Ishikawa (cell line): ENCODE measurements around the gene FOXC2.

Source experiments
- CEBPB ChIP-seq: IDR thresholded peaks from 2 replicates; pipeline ENCODE4 v1.6.1; 2012
- CREB1 ChIP-seq: IDR thresholded peaks from 2 replicates; pipeline ENCODE4 v1.6.1; 2012; ENCODE audit warnings: low read depth
- EGR1 ChIP-seq: IDR thresholded peaks from 2 replicates; pipeline ENCODE4 v1.6.1; 2012
- EP300 ChIP-seq: IDR thresholded peaks from 2 replicates; pipeline ENCODE4 v1.6.1; 2012; ENCODE audit warnings: borderline replicate concordance
- FOXM1 ChIP-seq: IDR thresholded peaks from 2 replicates; pipeline ENCODE4 v1.6.1; 2012; ENCODE audit warnings: low read depth, borderline replicate concordance
- NFIC ChIP-seq: IDR thresholded peaks from 2 replicates; pipeline ENCODE4 v1.6.1; 2012
- RAD21 ChIP-seq: IDR thresholded peaks from 2 replicates; pipeline ENCODE4 v1.6.1; 2012; ENCODE audit warnings: low read depth
- TAF1 ChIP-seq: IDR thresholded peaks from 2 replicates; pipeline ENCODE4 v1.6.1; 2012; ENCODE audit warnings: low read depth, mild to moderate bottlenecking
- TCF12 ChIP-seq: IDR thresholded peaks from 2 replicates; pipeline ENCODE4 v1.6.1; 2012; ENCODE audit warnings: low read depth
- TEAD4 ChIP-seq: IDR thresholded peaks from 2 replicates; pipeline ENCODE4 v1.6.1; 2012
- YY1 ChIP-seq: IDR thresholded peaks from 2 replicates; pipeline ENCODE4 v1.6.1; 2012; ENCODE audit warnings: low read depth
- ZBTB7A ChIP-seq: IDR thresholded peaks from 2 replicates; pipeline ENCODE4 v1.6.1; 2012; ENCODE audit warnings: low read depth
- TF ChIP-seq, protein P1 (sequence below): IDR thresholded peaks from 2 replicates; pipeline ENCODE4 v1.6.1; 2012; ENCODE audit warnings: low read depth, mild to moderate bottlenecking
- TF ChIP-seq, protein P2 (sequence below): IDR thresholded peaks from 2 replicates; pipeline ENCODE4 v1.6.1; 2012
- TF ChIP-seq, protein P3 (sequence below): IDR thresholded peaks from 2 replicates; pipeline ENCODE4 v1.6.1; 2012

FOXC2 gene

DNA sequence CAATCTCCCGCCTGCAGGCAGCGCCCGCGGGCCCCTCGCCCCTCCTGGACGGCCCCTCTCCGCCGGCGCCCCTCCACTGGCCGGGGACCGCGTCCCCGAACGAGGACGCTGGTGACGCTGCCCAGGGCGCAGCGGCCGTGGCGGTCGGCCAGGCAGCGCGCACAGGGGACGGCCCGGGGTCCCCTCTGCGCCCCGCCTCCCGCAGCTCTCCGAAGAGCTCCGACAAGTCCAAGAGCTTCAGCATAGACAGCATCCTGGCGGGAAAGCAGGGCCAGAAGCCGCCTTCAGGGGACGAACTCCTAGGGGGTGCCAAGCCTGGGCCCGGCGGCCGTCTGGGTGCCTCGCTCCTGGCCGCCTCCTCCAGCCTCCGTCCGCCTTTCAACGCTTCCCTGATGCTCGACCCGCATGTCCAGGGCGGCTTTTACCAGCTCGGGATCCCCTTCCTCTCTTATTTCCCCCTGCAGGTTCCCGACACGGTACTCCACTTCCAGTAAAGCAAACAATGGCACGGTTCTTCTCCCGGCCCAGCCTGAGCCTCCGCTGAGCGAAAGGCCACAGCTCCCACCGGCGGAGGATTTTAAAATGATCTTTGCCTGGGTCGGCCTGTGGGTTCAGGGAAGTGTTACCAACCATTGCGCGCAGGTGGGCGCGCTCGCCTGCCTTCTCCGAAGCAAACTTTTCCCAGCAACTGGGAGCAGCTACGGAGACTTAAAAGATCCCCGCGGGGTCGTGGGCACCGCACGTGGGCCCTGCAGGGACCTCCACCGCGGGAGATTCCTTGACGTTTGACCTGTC is 12.8 kb downstream of the FOXC2 start:
- TF ChIP-seq, protein P1, sequence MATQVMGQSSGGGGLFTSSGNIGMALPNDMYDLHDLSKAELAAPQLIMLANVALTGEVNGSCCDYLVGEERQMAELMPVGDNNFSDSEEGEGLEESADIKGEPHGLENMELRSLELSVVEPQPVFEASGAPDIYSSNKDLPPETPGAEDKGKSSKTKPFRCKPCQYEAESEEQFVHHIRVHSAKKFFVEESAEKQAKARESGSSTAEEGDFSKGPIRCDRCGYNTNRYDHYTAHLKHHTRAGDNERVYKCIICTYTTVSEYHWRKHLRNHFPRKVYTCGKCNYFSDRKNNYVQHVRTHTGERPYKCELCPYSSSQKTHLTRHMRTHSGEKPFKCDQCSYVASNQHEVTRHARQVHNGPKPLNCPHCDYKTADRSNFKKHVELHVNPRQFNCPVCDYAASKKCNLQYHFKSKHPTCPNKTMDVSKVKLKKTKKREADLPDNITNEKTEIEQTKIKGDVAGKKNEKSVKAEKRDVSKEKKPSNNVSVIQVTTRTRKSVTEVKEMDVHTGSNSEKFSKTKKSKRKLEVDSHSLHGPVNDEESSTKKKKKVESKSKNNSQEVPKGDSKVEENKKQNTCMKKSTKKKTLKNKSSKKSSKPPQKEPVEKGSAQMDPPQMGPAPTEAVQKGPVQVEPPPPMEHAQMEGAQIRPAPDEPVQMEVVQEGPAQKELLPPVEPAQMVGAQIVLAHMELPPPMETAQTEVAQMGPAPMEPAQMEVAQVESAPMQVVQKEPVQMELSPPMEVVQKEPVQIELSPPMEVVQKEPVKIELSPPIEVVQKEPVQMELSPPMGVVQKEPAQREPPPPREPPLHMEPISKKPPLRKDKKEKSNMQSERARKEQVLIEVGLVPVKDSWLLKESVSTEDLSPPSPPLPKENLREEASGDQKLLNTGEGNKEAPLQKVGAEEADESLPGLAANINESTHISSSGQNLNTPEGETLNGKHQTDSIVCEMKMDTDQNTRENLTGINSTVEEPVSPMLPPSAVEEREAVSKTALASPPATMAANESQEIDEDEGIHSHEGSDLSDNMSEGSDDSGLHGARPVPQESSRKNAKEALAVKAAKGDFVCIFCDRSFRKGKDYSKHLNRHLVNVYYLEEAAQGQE, result no peak
- TF ChIP-seq CEBPB (no peak), YY1 (no peak), NFIC (no peak), ZBTB7A (no peak), RAD21 (no peak), TEAD4 (no peak), CREB1 (no peak), EGR1 (no peak), TCF12 (no peak), TAF1 (no peak), EP300 (no peak)
- TF ChIP-seq, protein P2, sequence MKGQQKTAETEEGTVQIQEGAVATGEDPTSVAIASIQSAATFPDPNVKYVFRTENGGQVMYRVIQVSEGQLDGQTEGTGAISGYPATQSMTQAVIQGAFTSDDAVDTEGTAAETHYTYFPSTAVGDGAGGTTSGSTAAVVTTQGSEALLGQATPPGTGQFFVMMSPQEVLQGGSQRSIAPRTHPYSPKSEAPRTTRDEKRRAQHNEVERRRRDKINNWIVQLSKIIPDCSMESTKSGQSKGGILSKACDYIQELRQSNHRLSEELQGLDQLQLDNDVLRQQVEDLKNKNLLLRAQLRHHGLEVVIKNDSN, result no peak

DNA sequence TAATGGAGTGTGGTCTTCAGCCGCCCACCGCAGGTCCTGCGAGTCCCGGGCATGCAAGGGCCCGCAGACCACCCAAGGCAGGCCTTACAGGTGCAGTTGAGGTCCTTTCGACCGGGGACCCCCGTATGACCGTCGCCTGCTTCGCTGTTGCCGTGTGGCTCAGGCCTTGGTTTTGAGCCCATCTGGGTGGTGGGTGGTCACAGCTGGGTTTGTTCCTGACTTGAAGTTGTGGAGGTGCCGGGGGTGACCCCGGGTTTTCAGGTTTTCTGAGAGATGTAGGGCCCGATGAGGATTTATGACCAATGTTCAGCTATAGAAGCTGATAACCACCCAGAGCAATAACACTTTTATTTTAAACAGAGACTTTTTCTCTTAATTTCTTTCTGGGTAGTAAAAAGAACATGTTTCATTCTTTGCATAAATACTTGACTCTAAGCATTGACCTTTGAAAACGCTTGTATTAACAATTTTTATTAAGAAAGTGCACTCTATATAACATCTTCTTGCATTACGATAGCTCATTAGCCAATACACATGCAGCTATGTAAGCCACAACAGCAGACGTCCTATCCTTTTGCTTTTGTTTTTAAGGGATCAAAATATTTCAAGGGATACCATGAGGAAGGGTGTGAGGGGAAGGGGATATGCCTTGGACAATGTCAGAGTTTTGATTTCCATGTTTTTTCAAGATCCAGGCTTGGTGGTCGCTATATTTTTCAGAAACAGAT is 13.6 kb downstream of the FOXC2 start:
- TF ChIP-seq, protein P3, sequence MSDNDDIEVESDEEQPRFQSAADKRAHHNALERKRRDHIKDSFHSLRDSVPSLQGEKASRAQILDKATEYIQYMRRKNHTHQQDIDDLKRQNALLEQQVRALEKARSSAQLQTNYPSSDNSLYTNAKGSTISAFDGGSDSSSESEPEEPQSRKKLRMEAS, result no peak
- TF ChIP-seq YY1 (no peak), TCF12 (no peak), ZBTB7A (no peak), RAD21 (no peak), EP300 (no peak), EGR1 (no peak), TAF1 (no peak), TEAD4 (no peak), CREB1 (no peak), NFIC (no peak), CEBPB (no peak), FOXM1 (no peak)
- TF ChIP-seq, protein P1, result no peak
- TF ChIP-seq, protein P2, result no peak

DNA sequence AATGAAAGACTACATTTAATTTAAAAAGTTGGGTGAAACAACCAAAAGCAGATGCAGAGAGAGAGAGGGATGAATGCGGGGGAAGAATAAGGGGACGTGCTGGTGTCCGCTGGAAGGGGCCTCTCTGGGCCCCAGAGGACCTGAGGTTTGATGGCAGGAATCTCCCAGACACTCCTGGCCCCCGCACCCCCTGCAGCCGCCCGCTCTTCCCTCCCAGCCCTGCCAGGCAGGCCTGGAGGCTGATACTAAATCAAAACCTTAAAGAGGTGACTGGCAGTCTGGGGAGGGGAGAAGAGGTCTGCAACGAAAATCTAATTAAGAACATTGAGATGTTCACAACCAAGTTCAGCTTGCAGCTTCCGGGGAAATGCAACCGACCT is 14.2 kb downstream of the FOXC2 start:
- TF ChIP-seq, protein P3, result no peak
- no peak for TF ChIP-seq TCF12
- no peak for TF ChIP-seq TEAD4
- no peak for TF ChIP-seq TAF1
- no peak for TF ChIP-seq YY1
- TF ChIP-seq FOXM1, result no peak
- TF ChIP-seq, protein P1, result no peak
- no peak for TF ChIP-seq EGR1
- TF ChIP-seq ZBTB7A, result no peak

DNA sequence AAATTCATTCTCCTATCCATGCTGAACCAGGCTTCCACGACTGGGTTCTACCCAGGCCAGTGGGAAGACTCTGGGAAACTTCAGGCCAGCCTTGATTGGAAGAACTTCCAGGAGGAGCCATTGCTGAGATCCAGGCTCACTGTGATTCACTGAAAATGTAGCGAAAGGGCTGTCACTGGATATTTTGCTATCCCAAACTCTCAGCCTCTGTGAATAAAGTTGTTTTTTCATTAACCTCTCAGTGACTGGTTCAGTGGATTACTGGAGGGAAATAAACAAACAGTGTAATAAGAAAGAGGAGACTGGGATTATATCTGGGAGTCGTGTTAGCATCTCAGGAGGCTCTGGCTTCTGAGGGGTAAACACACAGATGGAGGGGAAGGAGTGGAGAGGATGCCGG is 14.8 kb downstream of the FOXC2 start:
- TF ChIP-seq EGR1 (no peak), TAF1 (no peak), TCF12 (no peak), TEAD4 (no peak), CREB1 (no peak), RAD21 (no peak), YY1 (no peak), EP300 (no peak), FOXM1 (no peak), CEBPB (no peak), NFIC (no peak)
- TF ChIP-seq, protein P1, result no peak
- TF ChIP-seq, protein P3, result no peak
- TF ChIP-seq, protein P2, result no peak
